ENCODE results near the gene POLR2L.

The POLR2L gene

GRCh38 chr11:792535-792821 is 49.9 kb downstream of the POLR2L start:
- no peak for DNase-seq

GRCh38 chr11:791658-792534 is 50.4 kb downstream of the POLR2L start:
- DNase-seq, result no peak

- no peak for DNase-seq
These were observed 51.4 kb downstream of the POLR2L start for GRCh38 chr11:790721-791564.

- no peak for DNase-seq
These were observed 52.4 kb downstream of the POLR2L start, which contains the start of gene CEND1 for GRCh38 chr11:789943-790342. Gene CEND1, minus strand, starts transcription at chr11:790090. Its CDS starts 1,514 bp downstream, at chr11:788576.
